HL-60 (cell line): ENCODE data around the gene SERPINA5.

ENCODE experiments used
- GABPA ChIP-seq: IDR thresholded peaks from 2 replicates; pipeline ENCODE4 v1.6.1; 2012; ENCODE audit warnings: low read depth
- POLR2AphosphoS5 ChIP-seq: IDR thresholded peaks from 2 replicates; pipeline ENCODE4 v1.6.1; 2012; ENCODE audit warnings: low read depth
- TF ChIP-seq, protein P1 (sequence below): IDR thresholded peaks from one replicate; pipeline ENCODE4 v1.5.1; 2011; ENCODE audit warnings: low read length, control low read depth, inconsistent platforms; ENCODE audit not compliant: insufficient read depth
- TF ChIP-seq, protein P2 (sequence below): IDR thresholded peaks from 2 replicates; pipeline ENCODE4 v1.6.1; 2012; ENCODE audit warnings: low read depth; ENCODE audit not compliant: insufficient replicate concordance

DNA sequence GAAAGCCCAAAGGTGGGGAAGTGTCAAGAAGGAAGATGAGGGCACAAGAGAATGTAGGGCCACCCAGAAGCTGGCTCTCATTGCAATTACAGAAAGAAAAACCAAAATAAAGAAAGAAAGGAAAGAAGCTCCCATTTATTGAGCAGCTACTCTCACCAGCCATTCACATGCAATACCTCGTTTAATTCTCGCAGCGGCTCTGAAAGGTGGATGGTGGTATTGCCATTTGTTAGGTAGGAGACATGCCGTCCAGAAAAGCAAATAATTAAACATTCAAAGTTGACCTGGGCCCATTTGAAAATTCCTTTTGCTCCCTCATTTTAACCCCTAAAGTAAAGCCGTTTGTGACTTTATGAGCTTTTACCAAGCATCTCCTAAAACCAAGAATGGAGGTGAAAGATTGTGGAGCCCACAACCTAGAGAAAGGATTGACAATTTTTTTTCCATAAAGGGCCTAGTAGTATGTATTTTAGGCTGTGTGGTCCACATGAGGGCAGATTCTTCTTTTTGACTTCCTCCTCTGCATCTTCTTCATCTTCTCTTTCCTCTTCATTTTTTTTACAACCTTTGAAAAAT is 36.2 kb downstream of the SERPINA5 start:
- TF ChIP-seq, protein P1, sequence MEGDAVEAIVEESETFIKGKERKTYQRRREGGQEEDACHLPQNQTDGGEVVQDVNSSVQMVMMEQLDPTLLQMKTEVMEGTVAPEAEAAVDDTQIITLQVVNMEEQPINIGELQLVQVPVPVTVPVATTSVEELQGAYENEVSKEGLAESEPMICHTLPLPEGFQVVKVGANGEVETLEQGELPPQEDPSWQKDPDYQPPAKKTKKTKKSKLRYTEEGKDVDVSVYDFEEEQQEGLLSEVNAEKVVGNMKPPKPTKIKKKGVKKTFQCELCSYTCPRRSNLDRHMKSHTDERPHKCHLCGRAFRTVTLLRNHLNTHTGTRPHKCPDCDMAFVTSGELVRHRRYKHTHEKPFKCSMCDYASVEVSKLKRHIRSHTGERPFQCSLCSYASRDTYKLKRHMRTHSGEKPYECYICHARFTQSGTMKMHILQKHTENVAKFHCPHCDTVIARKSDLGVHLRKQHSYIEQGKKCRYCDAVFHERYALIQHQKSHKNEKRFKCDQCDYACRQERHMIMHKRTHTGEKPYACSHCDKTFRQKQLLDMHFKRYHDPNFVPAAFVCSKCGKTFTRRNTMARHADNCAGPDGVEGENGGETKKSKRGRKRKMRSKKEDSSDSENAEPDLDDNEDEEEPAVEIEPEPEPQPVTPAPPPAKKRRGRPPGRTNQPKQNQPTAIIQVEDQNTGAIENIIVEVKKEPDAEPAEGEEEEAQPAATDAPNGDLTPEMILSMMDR, result no peak
- TF ChIP-seq GABPA, result no peak
- no peak for TF ChIP-seq POLR2AphosphoS5
- TF ChIP-seq, protein P2, sequence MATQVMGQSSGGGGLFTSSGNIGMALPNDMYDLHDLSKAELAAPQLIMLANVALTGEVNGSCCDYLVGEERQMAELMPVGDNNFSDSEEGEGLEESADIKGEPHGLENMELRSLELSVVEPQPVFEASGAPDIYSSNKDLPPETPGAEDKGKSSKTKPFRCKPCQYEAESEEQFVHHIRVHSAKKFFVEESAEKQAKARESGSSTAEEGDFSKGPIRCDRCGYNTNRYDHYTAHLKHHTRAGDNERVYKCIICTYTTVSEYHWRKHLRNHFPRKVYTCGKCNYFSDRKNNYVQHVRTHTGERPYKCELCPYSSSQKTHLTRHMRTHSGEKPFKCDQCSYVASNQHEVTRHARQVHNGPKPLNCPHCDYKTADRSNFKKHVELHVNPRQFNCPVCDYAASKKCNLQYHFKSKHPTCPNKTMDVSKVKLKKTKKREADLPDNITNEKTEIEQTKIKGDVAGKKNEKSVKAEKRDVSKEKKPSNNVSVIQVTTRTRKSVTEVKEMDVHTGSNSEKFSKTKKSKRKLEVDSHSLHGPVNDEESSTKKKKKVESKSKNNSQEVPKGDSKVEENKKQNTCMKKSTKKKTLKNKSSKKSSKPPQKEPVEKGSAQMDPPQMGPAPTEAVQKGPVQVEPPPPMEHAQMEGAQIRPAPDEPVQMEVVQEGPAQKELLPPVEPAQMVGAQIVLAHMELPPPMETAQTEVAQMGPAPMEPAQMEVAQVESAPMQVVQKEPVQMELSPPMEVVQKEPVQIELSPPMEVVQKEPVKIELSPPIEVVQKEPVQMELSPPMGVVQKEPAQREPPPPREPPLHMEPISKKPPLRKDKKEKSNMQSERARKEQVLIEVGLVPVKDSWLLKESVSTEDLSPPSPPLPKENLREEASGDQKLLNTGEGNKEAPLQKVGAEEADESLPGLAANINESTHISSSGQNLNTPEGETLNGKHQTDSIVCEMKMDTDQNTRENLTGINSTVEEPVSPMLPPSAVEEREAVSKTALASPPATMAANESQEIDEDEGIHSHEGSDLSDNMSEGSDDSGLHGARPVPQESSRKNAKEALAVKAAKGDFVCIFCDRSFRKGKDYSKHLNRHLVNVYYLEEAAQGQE, result no peak
